HG03196 (cell line): ENCODE measurements around the gene ATP6V1G2.
A peak's percentile ranks its signal among the peaks of the same experiment; 100 is the strongest.

ENCODE experiments used
- ATAC-seq: cut with Tn5 transposase; IDR thresholded peaks from one replicate; pipeline ENCODE4 v1.9.1; 2021; ENCODE audit not compliant: unreplicated experiment

ATP6V1G2 gene

DNA sequence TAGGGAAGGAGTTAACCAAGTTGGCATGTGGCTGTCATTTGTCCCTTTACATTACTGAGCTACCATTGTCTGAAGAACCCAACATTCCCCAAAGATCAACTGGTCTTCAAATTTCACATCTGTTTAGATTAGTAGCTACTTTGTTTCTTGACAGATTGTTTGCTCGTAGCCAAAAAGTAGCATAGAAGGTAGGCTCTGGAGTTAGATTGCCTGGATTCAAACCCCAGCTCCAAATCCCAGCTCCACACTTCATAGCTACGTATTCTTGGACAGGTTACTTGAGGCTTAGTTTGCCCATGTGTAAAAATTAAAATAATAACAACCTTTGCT lies 2.1 kb upstream of the ATP6V1G2 start:
- no peak for ATAC-seq

DNA sequence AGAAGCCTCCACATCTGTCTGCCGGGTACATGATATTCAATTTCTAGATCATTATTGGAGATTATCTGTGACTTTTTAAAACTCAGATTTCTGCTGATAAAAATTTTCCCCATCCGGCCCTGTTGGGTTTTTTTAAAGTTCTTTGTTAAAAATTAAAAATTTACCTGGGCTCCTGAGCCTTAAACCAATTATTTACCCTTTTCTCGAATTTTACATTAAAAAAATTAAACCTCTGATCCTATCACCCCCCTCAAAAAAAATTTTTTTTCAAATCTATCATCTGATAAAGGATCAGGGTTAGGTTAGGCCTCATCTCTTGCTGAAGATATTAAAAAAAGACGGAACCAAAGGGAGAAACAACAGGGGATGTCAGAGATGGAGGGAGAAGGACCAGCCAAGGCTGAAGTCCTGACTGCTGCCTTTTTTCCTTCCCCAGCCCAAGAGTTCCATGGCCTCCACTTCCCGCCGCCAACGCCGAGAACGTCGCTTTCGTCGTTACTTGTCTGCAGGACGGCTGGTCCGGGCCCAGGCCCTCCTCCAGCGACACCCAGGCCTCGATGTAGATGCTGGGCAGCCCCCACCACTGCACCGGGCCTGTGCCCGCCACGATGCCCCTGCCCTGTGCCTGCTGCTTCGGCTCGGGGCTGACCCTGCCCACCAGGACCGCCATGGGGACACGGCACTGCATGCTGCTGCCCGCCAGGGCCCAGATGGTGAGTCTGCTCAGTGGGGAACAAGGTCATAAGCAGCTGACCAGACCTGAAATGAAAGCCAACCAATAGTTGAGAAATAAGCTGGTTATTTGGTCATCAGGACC lies 1.5 kb upstream of the ATP6V1G2 start:
- no peak for ATAC-seq

DNA sequence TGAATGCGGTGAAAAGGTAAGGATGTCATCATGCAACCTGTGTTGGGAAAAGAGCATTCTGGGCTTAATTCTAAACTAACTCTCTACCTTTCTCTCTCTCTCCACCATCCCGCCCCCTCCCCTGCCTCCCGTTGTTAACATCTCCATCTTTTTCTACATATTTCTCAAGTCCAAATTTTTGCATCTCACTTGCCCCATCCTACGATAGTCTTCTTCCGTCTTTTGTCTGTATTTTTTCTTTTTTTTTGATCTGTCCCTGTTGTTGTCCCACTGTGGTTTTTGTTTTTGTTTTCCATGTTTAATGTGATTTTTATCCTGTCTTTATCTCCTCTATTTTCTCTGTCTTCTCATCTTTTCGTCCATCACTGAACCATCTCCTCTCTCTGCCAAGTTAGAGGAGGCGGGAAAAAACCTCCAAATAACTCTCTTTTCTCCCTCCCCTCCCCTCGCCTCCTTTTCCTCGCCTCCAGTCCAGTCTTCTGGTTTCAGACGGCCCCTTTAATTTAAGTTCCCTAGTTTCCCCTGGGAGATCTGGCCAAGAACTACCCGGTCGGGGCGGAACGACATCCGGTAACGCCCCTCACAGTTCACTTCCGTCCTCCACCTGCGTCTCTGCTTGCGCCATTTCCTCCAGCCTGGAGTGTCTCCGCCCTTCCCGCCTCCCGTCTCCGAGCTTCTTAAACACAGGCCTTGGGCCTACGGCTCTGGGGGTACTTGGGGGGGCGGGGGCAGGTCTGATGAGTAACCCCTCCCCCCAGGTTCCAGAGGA lies 734 bp upstream of the ATP6V1G2 start, which contains the start of gene NFKBIL1:
NFKBIL1 (plus strand) TSS at position 651 of the 769 bp plus-strand sequence; CDS start at position 738, 87 bp downstream.
- ATAC-seq: peak; percentile 56

DNA sequence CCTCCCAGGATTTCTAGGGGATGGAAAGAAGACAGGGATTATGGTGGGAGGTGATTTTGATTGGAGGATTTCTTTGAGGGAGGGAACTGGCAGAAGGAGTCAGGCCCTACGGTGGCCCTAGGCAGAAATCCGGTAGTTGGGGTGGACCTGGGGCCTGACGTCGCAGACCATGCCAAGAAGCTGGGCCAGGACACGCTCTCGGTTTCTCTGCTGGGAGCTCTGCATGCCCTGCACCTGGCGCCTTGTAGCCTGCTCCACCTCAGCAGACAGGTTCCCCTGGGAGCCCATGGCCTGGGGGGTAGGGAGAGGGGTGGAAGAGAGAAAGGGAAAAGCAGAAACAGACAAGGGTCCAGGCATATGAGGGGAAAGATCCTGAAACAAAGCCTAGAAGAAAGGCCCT lies 1.1 kb downstream of the ATP6V1G2 start:
- no peak for ATAC-seq

DNA sequence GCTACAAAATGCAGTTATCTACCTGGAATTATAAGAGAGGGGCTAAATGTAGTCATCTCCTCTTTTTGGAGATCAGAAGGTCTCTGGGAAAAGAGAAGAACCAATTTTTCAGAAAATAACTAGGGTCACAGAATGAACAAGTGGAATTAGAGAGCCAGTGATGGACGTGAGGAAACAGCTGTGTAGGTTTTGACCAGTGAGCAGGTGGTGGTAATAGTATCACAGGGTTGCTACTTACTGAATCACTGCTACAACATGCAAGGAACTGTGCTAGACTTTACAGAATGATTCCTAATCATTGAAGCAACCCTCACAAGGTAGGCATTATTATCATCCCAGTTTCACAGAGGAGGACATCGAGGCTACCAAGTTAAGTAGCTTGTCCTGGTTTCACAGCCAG lies 1.7 kb downstream of the ATP6V1G2 start:
- no peak for ATAC-seq

DNA sequence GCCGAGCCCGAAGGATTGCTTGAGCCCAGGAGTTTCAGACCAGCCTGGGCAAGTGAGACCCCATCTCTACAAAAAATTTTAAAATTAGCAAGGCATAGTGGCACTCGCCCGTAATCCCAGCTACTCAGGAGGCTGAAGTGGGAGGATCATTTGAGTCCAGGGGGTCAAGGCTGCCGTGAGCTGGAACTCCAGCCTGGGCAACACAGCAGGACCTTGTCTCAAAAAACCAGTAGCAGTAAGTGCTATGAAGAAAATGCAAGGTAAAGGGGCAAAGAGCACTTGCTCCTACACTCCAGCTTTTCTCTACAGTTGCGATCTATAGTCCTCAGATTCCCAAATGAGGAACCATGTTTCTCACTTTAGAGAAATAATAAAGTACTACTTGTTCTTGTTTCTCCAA lies 2.8 kb downstream of the ATP6V1G2 start:
- no peak for ATAC-seq

DNA sequence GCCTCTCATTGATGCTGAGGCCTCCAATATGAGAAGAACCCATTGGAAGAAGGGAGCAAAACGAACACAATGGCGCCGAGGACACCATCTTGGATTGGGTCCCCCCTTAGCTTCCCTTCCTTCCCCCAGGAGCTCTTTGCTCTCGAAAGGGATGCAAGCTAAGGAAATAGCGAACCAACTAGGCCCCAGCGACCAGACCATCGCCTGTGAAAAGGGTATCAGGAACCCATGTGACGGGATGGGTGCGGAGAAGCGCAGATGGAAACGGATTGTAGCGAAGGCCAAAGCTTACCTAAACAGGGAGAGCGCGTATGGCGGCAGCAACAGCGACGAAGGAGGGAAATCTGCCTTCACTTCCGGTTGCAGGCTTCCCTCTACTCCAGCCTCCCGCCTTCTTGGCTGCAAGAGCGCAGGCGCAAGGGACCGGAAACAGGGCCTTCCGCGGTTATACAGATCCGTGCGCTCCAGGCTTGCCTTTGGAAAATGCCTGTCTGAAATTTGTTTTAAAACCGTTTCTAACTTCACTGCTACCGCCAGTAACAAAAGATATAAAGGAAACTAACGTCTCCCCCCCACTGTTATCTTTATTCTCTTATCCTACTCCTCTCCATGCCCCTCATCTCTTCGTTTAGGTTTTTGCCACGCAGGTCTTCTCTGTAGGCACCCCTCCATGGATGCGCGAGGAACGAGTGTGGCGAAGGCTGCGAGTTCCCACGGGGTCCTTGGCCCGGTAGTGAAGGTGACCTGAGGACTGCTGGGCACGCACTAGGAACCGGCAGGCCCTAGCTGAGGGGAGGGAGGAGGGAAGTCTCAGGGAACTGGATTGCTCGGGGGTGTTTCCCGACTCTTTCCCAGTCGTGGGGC lies 4.5 kb downstream of the ATP6V1G2 start, which contains the start of gene DDX39B:
DDX39B (minus strand) TSS at position 346 of the 864 bp plus-strand sequence. CDS start 1,471 bp downstream, outside the sequence.
- peak; percentile 63 for ATAC-seq

DNA sequence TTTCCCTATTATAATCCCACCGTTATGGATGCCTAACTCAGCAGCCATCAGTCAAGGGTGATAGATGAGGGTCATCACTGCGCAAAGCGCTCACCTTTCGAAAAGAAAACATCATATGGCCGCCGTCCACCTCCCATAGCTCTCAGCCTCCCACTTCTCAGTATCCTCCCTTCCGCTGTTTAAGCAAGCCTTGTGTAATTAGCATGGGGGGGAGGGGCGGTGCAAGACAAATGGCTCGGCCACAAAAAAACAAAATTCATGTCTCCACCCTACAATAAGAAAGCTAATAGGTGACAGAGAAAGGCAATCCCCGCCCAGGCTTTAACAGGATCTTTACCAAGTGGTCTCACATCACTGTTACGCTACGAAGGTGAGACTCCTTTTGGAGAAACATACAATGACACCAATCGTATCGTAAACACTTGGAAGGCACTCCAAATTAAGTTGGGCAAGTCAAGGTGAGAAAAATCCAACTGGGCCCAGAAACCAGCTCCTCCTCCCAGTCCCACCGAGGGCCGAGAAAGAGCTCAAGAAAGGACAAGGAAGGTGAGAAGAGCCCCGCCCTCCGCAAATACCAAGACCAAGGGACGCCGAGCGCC lies 5.2 kb downstream of the ATP6V1G2 start:
- ATAC-seq: no peak

DNA sequence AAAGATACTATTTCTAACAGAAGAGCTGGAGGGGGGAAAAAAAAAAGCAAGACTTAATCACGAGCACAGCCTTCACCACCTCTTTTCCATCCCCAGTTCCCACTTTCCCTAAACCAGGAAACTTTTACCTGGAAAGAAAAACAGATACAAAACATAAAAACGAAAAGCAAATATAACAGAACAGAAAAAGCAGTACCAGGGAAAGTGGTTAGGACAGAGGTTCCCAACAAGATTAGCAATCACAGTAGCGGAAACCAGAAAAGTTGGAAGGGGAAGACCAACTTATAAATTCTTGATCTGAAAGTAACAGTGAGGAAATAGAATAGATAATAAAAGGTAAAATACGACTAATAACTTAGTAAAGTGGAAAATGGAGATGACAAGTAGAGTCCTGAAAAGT lies 5.8 kb downstream of the ATP6V1G2 start:
- no peak for ATAC-seq

DNA sequence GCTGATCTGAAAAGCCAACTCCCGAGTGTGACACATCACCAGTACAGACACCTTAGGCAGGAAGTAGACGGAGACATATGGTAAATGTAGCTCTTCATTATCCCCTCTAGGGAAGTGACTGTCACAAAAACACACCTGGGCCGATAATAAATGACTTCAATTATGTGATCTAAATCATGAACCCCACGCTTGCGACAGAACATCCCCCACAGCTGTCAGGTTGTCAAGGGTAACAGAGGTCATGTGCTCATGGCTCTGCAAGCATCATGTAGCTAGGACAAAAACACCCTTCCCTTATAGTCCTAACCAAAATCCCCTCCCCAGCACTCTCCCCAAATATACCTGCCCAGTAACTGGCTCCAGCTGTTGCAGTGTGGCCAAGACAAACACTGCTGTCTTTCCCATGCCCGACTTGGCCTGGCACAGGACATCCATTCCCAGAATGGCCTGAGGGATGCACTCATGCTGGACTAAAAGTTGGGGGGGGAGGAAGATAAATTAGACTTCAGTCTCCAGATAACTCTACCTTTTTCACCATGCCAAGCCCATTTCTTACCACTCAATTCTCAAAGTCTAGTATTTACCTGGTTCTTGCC lies 7.5 kb downstream of the ATP6V1G2 start:
- no peak for ATAC-seq

DNA sequence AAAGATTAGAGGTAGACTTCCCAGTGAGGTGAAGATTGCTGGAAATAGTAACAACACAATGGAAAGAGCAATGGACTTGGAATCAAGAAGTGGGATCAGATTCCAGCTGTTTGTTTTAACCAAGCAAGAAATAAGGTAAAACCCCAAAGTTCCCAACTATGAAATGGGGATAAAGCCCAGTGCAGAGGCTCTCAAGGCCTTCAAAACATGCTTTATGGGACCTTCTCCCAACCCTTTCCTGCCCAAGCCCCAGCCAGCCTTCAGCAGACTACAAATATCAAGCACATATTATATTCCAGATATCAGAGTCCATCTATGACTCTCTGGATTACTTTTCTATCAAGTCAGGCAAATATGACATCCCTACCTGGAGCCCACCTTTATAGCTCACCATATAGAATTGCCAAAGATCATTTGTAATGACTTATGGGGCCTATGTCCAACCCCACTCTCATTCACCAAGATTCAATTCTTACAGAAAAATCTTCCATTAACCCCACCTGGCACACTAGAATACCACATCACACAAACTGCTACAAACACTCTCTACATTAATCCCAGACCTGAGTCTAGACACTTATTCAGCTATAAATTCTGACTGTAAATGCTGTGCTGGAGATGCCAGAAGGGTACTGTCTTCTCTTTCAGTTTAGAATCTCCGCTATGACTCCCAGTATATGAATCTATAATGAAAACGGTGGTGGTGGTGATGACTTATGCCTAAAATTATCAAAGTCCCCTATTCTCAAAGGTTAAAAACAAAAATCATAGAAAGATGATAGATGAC lies 10.7 kb downstream of the ATP6V1G2 start:
- no peak for ATAC-seq

DNA sequence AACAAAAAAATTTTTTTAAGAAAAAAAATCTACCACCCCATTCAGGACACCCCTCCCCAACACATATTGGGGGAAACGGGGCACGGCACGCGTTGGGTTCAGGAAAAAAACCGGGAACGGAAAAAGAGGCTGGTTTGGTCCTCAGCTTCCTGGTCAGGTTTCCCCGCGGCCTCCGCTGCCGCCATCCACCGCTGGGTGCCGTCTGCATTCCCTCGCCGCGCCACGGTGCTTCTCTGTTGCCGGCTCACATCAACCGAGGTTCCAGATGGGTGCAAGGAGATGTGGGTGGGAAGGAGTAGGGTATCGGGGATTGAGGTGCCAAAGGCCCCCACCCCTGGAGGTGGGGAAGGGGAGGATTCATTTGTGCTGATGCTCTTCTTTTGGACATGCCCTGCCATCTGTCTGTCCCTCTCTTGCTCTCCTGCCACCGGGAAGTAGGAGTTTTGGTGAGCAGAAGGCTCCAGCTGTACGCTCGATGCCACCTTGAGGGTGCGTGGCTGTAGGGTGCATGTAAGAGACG lies 11.8 kb downstream of the ATP6V1G2 start:
- no peak for ATAC-seq

DNA sequence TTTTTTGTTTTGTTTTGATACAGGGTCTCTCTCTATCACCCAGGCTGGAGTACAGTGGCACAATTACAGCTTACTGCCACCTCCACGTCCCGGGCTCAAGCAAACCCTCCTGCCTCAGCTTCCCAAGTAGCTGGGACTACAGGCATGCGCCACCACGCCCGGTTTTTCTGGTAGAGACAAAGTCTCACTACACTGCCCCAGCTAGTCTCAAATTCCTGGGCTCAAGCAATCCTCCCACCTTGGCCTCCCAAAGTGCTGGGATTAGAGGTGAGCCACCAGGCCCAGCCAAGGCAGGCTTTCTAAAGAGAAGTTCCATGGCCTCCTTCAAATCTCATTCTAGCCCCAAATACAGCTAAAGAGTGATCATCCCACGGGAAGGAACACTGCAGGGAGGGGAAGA lies 12.4 kb downstream of the ATP6V1G2 start:
- ATAC-seq: no peak

DNA sequence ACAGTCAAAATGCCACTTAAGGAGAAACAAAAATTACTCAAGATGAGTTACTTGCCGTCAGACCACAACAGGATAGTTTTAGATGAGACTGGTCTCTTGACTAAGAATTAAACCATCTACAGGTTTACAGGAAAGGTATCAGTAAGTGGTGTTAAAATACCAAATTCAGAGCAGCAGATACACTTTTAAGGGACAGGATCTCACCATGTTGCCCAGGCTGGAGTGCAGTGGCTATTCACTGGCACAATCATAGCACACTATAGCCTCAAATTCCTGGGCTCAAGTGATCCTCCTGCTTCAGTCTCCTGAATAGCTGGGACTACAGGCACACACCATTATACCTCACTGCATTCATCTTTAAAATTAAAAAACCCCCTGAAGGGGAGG lies 13.0 kb downstream of the ATP6V1G2 start:
- ATAC-seq: no peak

DNA sequence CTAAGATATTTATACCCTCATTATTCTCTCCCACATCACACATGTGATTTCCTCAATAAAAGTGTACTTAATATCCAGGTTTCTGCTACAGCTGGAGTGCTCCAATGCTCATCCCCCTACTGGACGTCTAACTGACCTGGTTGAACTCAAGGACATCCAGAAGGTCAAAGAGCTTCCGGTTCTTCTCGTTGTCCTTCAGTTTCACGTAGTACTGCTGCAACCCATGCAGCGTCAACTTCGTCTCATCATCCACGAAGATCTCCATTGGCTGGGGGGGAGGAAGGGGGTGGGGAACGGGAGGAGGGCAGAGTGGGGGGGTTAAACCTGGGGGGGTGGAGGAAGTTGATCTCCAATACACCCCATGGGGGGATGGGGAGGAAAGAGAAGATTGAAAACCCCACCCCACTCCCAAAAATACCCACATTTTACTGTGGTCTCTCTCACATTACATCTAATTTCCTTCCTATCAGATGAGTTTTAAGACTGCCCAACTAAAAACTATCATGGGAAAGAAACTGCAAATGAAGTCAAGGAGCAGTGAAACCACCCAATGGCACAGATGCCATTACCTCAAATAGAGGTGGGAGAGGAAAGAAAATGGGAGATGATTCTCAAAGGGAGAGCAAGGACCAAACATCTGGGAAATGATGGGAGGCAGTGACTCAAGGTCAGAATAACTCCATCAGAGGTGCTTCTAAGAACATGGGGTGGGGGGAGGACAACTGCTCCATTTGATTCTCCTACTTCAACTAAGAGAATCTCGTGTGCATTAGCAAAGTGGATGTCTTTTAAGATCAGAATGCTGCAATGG lies 13.6 kb downstream of the ATP6V1G2 start:
- no peak for ATAC-seq

DNA sequence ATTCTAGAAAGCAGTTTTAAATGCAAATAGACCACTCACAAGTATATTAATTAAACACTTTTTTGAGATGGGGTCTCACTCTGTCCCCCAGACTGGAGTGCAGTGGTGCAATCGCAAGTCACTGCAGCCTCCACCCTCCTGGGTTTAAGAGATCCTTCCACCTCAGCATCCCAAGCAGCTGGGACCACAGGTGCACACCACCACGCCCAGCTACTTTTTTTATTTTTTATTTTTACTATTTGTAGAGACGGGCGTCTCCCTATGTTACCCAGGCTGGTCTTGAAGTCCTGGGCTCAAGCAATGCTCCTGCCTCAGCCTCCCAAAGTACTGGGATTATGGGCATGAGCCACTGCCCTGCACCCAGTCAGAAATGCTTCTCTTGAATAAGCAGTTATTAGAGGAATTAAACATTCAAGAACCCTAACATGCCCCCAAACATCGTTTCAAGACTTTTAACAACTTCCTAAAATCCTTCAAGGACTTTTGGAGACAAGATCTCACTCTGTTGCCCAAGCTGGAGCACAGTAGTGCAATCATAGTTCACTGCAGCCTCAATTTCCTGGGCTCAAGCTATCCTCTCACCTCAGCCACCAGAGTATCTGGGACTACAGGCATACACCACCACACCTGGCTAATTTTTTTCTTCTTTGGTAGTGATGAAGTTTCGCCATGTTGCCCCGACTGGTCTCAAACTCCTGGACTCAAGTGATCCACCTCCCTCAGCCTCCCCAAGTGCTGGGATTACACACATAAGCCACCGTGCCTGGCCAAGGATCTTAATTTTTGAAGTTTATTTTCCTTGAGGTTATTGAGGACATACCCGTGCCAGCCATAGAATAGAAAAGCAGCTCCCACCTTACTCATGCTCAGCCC lies 14.4 kb downstream of the ATP6V1G2 start:
- no peak for ATAC-seq

DNA sequence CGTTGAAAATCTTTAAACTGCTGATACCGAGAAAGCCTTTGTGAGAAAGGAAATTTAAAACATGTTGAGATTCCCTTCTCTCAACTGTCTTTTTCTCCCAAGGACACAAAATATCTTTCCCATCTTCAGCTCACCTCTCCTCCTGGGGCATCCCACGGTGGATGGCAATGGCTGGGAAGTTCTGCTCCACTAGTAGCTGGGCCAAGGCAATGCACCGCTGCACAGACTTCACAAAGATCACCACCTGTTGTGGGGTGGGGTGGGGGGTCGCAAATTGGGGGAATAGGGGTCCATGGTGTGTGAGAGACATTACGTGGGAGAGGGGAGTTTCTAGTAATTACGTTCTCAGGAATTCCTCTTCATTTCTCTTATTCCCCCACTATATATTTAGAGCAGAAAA lies 15.2 kb downstream of the ATP6V1G2 start:
- ATAC-seq: no peak

DNA sequence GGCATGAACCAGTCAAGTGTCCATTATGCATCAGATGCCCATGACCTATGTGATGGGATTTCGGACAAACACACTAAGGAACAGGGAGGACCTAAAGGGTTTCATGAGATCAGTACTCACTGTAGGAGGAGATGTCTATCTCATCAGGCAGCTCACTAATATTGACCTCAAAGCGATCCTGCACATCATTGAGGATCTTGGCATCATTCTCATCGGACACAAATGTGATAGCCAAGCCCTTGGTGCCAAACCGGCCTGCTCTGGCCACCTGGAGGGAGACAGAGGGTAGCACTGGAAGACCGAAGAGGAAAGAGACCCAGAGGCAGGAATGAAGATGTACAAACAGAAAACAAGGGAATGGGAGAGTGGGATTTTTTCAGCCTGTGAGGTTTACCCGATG lies 15.7 kb downstream of the ATP6V1G2 start:
- ATAC-seq: no peak
